MCF 10A (cell line): ENCODE measurements around the gene TMEM223. TPM values are rescaled to one million over a fixed set of nuclear protein-coding genes. Genes with fewer than 3 reads are reported as not detected.
A peak's percentile ranks its signal among the peaks of the same experiment; 100 is the strongest.
"Not testable (repeated sequence)": the region's sequence is repeated elsewhere in the genome, so short reads cannot be mapped to it uniquely, and the experiment has no call there.

Source experiments
- Bru-seq: library from RNA; stranded (reverse); fragments of 400-500 nt; gene quantifications from one replicate; lab custom pipeline; 2021; lab: Mats Ljungman, UMichigan
- BruChase-seq, 2 experiments: library from RNA; stranded (reverse); fragments of 400-500 nt; gene quantifications; one replicate each; lab custom pipeline; 2021; lab: Mats Ljungman, UMichigan
- BruUV-seq: library from RNA; stranded (reverse); fragments of 400-500 nt; replicated peaks from 2 replicates; lab custom pipeline; 2021; lab: Mats Ljungman, UMichigan
- CTCF ChIA-PET: fragments of 300-600 bp; sonication (Branson Sonifier 250); formaldehyde crosslinking; extraction: SDS; loops from one replicate; lab custom pipeline; 2021; ENCODE audit warnings: antibody characterized with exemption, inconsistent platforms; lab: Yijun Ruan, JAX
- POLR2A ChIA-PET: fragments of 300-600, 350-650 bp; sonication (Branson Sonifier 250); formaldehyde crosslinking; extraction: SDS; loops from one replicate; lab custom pipeline; 2020; ENCODE audit warnings: antibody characterized with exemption, inconsistent platforms; lab: Yijun Ruan, JAX
- DNase-seq: peaks from one replicate; pipeline ENCODE4 v3.0.0-alpha.2; 2018; ENCODE audit not compliant: unreplicated experiment
- H3K27ac Mint-ChIP-seq: one replicate; pipeline ENCODE4 v1.8.0; 2022; ENCODE audit warnings: mild to moderate bottlenecking, low read depth, mixed read lengths; ENCODE audit not compliant: unreplicated experiment
- H3K27me3 Mint-ChIP-seq: one replicate; pipeline ENCODE4 v1.8.0; 2022; ENCODE audit warnings: mixed read lengths; ENCODE audit not compliant: insufficient read depth, unreplicated experiment
- H3K36me3 Mint-ChIP-seq: one replicate; pipeline ENCODE4 v1.8.0; 2022; ENCODE audit warnings: mild to moderate bottlenecking, moderate library complexity, mixed read lengths; ENCODE audit not compliant: insufficient read depth, unreplicated experiment
- H3K4me1 Mint-ChIP-seq: one replicate; pipeline ENCODE4 v1.8.0; 2022; ENCODE audit warnings: mixed read lengths; ENCODE audit not compliant: insufficient read depth, unreplicated experiment
- H3K4me3 Mint-ChIP-seq: one replicate; pipeline ENCODE4 v1.8.0; 2022; ENCODE audit warnings: mild to moderate bottlenecking, moderate library complexity, mixed read lengths; ENCODE audit not compliant: unreplicated experiment
- H3K9me3 Mint-ChIP-seq: one replicate; pipeline ENCODE4 v1.8.0; 2022; ENCODE audit warnings: mixed read lengths; ENCODE audit not compliant: unreplicated experiment
- CTCF ChIP-seq: fragments of 200-600 bp; IDR thresholded peaks from one replicate; pipeline ENCODE4 v1.8.0; 2022; ENCODE audit warnings: antibody characterized with exemption, mild to moderate bottlenecking; ENCODE audit not compliant: unreplicated experiment
- intact Hi-C: fragments of 100-400 bp; cut with micrococcal nuclease; formaldehyde crosslinking; loops from 2 replicates; pipeline ENCODE4 v1.14.1; 2022
- long read RNA-seq: library from polyadenylated mRNA; stranded (forward); transcript quantifications from one replicate; pipeline ENCODE4 v2.0.0, GENCODE V29; 2022
- total RNA-seq: library from RNA; stranded (reverse); gene quantifications from 2 replicates; pipeline ENCODE4 v1.2.3, GENCODE V29; 2022

Gene TMEM223
- total RNA-seq (9.6 and 9.9 TPM in 2 replicates), Bru-seq, nascent RNA (percentile 58 among the genes with signal in this experiment), BruChase-seq, experiment 1, labeled RNA remaining after a 6-hour chase (percentile 64 among the genes with signal in this experiment), BruChase-seq, experiment 2, labeled RNA remaining after a 2-hour chase (percentile 66 among the genes with signal in this experiment)
- long read RNA-seq, transcript TMEM223-201 (2 exons, 1,288 nt), result major isoform, 43 of 45 reads
- long read RNA-seq, partial matches to known transcripts, result 0 of 45 reads
- long read RNA-seq, other reads (novel, unspliced or antisense), result 2 of 45 reads

GRCh38 chr11:62791501-62792201, at the start of gene TMEM223:
TSS of gene TMEM223 (minus strand) at chr11:62792006. CDS start at chr11:62791994, 12 bp downstream.
- BruUV-seq, result no TSS peak
- intact Hi-C loops, result no loop called here
- H3K27ac Mint-ChIP-seq, result peak within 1 kb of the TSS; percentile 35
- no peaks in the 10 kb centered on the region for H3K27me3 Mint-ChIP-seq
- ChIA-PET POLR2A (interaction anchor here (0.7 to 8.2 kb wide), 26 partner anchors 14 to 191 kb away, joined by 3 to 163 read pairs (median 4); partner anchors contain the start of genes C11orf98, CSKMT, HNRNPUL2 and LBHD1), CTCF (interaction anchor here (0.6 to 1.3 kb wide), 3 partner anchors 10 to 140 kb away, joined by 4 to 5 read pairs (median 4); partner anchors contain the start of gene TEX54)
- peak within 1 kb of the TSS; percentile 81 for H3K4me3 Mint-ChIP-seq
- H3K36me3 Mint-ChIP-seq, result peaks cover 87% of the 10 kb centered on the region
- no peaks in the 10 kb centered on the region for H3K9me3 Mint-ChIP-seq
- no peak for TF ChIP-seq CTCF
- peaks cover 15% of the 10 kb centered on the region for H3K4me1 Mint-ChIP-seq
- DNase-seq, result peak; percentile 81

- Mint-ChIP-seq H3K4me1 (peaks cover 14% of the 10 kb centered on the region), H3K36me3 (peaks cover 25% of the 10 kb centered on the region)
- TSS peak; percentile 39 for BruUV-seq
- H3K4me3 Mint-ChIP-seq, H3K9me3 Mint-ChIP-seq, H3K27ac Mint-ChIP-seq, H3K27me3 Mint-ChIP-seq: not testable (repeated sequence)
- ChIA-PET POLR2A (interaction anchor here (0.6 to 5.6 kb wide), 57 partner anchors 7 to 1839 kb away, joined by 3 to 344 read pairs (median 6); partner anchors contain the start of genes AHNAK, B3GAT3, C11orf98 and CSKMT), CTCF (interaction anchor here (0.6 to 1.7 kb wide), 6 partner anchors 13 to 135 kb away, joined by 3 to 7 read pairs (median 4); partner anchors contain the start of gene SLC3A2)
- intact Hi-C loops, result loop anchor here (1.0 to 2.0 kb wide), 5 partner anchors 15 to 108 kb away; partner anchors contain the start of genes NXF1, SLC3A2 and TMEM179B
- DNase-seq, result peak; percentile 82
These were observed 49.0 kb upstream of the TMEM223 start for GRCh38 chr11:62840721-62841360.

- BruUV-seq, result TSS peak; percentile 37
- intact Hi-C loops, result loop anchor here (10.0 kb wide), 1 partner anchor 454 kb away; no protein-coding TSS in a partner anchor
- POLR2A ChIA-PET, result interaction anchor here (0.6 to 5.6 kb wide), 34 partner anchors 7 to 843 kb away, joined by 3 to 344 read pairs (median 10); partner anchors contain the start of genes B3GAT3, C11orf98, CSKMT and HNRNPUL2
- H3K27ac Mint-ChIP-seq, result no peak within 1 kb of the TSS
- H3K36me3 Mint-ChIP-seq, result peaks cover 41% of the 10 kb centered on the region
- CTCF ChIA-PET, result interaction anchor here (0.7 to 1.7 kb wide), 6 partner anchors 15 to 109 kb away, joined by 3 to 5 read pairs (median 3); partner anchors contain the start of gene SLC3A2
- DNase-seq, result peak; percentile 91
- H3K27me3 Mint-ChIP-seq, result no peaks in the 10 kb centered on the region
- H3K4me1 Mint-ChIP-seq, result peaks cover 19% of the 10 kb centered on the region
- no peak for TF ChIP-seq CTCF
- H3K9me3 Mint-ChIP-seq, result no peaks in the 10 kb centered on the region
- no peak within 1 kb of the TSS for H3K4me3 Mint-ChIP-seq
These were observed 47.5 kb upstream of the TMEM223 start, which contains the start of gene WDR74 for GRCh38 chr11:62839050-62839945. TSS of gene WDR74 (minus strand) at chr11:62839590. CDS start at chr11:62839570, 20 bp downstream.
